Endothelial cell of umbilical vein (primary cell): ENCODE measurements around the gene NLGN4Y.

Source experiments
- EZH2 ChIP-seq: IDR thresholded peaks from 2 replicates; pipeline ENCODE4 v1.6.1; 2012; ENCODE audit warnings: borderline replicate concordance, low read depth, mild to moderate bottlenecking, moderate library complexity, low read length, inconsistent platforms; ENCODE audit not compliant: severe bottlenecking
- FOS ChIP-seq: IDR thresholded peaks from 2 replicates; pipeline ENCODE4 v1.6.1; 2011; ENCODE audit warnings: mild to moderate bottlenecking, low read length, moderate library complexity, borderline replicate concordance; ENCODE audit not compliant: insufficient read depth
- POLR2A ChIP-seq: IDR thresholded peaks from 2 replicates; pipeline ENCODE4 v1.6.1; 2012; ENCODE audit warnings: low read depth, mild to moderate bottlenecking, control low read depth, low read length
- POLR2AphosphoS5 ChIP-seq: IDR thresholded peaks from 2 replicates; pipeline ENCODE4 v1.6.1; 2012; ENCODE audit warnings: low read depth, mild to moderate bottlenecking, control low read depth, low read length, moderate library complexity; ENCODE audit not compliant: insufficient read depth
- TF ChIP-seq, protein P1 (sequence below), 2 donors: IDR thresholded peaks; 1 replicate in 1 of 2; 2 replicates in 1 of 2; pipeline ENCODE4 v1.5.1; 2011; ENCODE audit warnings: low read length in 2 of 2, mild to moderate bottlenecking in 2 of 2, moderate library complexity in 2 of 2, control low read depth in 1 of 2, inconsistent platforms in 1 of 2, low read depth in 1 of 2; ENCODE audit not compliant: insufficient read depth in 1 of 2; ENCODE audit errors: extremely low read depth in 1 of 2

DNA sequence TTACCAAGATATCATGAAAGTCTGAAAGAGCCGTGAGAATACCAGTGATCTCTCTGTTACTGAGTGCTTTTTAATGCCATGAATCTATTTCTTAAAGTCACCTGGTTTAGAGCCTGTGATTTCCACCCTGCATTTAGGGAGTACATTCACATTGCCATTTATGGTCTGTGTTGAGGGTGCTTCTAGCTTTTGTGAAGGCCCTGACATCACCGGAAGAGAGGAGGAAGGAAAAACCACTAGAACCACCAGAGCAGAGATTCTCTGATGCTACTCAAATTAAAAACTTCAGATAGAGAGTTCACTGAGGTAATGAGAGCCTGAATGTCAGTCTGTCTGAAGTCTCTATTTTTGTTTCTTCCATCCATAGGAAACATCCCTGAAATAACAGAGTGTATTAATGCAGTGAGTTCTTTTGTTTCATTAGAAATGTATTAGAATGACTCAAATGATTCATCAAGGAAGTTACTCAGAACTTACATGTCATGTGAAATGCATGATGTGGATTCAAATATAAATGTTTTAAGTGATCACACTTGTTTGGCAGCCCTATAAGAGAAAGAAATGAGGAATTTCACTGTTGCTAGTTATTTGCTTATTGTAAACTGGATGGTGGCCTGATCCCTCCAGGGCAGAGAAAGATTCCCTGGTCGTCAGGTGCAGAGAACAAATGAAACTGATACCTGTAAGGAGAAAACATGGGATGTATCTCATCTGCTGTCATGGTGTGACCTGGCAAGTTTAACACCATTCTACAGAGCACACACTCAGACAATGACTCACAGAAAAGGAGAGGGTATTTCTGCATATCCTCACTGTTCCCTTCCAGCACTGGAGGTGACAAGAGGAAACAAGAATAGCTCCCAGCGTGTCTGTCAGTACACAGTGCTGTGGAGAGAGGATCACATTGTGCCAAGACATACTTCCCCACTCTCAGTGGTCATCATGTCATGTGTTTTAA is 310.1 kb downstream of the NLGN4Y start:
- TF ChIP-seq, protein P1, sequence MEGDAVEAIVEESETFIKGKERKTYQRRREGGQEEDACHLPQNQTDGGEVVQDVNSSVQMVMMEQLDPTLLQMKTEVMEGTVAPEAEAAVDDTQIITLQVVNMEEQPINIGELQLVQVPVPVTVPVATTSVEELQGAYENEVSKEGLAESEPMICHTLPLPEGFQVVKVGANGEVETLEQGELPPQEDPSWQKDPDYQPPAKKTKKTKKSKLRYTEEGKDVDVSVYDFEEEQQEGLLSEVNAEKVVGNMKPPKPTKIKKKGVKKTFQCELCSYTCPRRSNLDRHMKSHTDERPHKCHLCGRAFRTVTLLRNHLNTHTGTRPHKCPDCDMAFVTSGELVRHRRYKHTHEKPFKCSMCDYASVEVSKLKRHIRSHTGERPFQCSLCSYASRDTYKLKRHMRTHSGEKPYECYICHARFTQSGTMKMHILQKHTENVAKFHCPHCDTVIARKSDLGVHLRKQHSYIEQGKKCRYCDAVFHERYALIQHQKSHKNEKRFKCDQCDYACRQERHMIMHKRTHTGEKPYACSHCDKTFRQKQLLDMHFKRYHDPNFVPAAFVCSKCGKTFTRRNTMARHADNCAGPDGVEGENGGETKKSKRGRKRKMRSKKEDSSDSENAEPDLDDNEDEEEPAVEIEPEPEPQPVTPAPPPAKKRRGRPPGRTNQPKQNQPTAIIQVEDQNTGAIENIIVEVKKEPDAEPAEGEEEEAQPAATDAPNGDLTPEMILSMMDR (IDR thresholded peaks at IDR 0.05; ENCODE audit: extremely low read depth in 1 of 2, insufficient read depth in 1 of 2, low read depth in 1 of 2, low read length in 2 of 2), result no peak
- no peak for TF ChIP-seq EZH2
- no peak for TF ChIP-seq POLR2A
- no peak for TF ChIP-seq POLR2AphosphoS5
- no peak for TF ChIP-seq FOS
